ENCODE results near the gene KLHL36. TPM values are rescaled to one million over a fixed set of nuclear protein-coding genes. Genes with fewer than 3 reads are reported as not detected.

KLHL36 gene
- total RNA-seq, 1 donor from 2014 or later: 49.0 TPM

DNA sequence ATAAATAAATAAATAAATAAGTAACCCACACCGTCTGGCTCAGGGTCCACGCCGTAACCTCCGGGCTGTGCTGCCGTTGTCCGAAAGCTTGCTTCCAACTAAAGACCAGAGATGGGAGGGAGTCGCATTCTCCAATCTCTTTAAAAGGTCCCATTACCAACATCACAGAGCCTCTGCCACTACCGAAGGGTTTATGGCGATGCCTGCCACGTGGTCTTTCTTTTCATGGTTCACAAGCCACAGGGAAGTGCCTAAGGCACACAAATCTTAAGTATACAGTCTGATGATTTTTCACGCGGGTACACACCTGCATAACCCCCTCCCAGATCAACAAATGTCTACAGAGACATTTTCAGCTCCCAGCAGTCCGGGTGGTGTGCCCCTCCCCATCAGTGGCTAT is 31.8 kb upstream of the KLHL36 start:
- Histone ChIP-seq H3K79me2 (ENCODE audit: insufficient read depth, low read length) (peaks cover 61% of the 10 kb centered on the region), H3K4me2 (ENCODE audit: low read length) (peak overlapping the region; percentile 94), H4K20me1 (ENCODE audit: insufficient read depth, low read length) (peaks cover 61% of the 10 kb centered on the region), H3K4me3 (ENCODE audit: insufficient read depth, low read depth, low read length) (peak overlapping the region; percentile 85), H3K27ac (ENCODE audit: low read depth, low read length) (peak overlapping the region; percentile 0), H3K9ac (ENCODE audit: low read length) (peak overlapping the region; percentile 81), H2AFZ (ENCODE audit: low read depth, low read length) (no peak overlapping the region), H3K36me3 (ENCODE audit: insufficient read depth, low read length) (peaks cover 17% of the 10 kb centered on the region), H3K9me3 (ENCODE audit: insufficient read depth, low read depth, low read length) (no peaks in the 10 kb centered on the region), H3K4me1 (ENCODE audit: insufficient read depth, low read length) (peaks cover 27% of the 10 kb centered on the region), H3K27me3 (ENCODE audit: insufficient read depth, low read length) (no peaks in the 10 kb centered on the region)
- peak overlapping the region; percentile 97 for H3K4me3 Mint-ChIP-seq (ENCODE audit: unreplicated experiment)
- no peaks in the 10 kb centered on the region for H3K9me3 Mint-ChIP-seq (ENCODE audit: unreplicated experiment)
- peak overlapping the region; percentile 69 for H3K27ac Mint-ChIP-seq (ENCODE audit: unreplicated experiment)
- FAIRE-seq: no peak
- no peak for DNase-seq (ENCODE audit: low read depth)
- TF ChIP-seq, protein P1, sequence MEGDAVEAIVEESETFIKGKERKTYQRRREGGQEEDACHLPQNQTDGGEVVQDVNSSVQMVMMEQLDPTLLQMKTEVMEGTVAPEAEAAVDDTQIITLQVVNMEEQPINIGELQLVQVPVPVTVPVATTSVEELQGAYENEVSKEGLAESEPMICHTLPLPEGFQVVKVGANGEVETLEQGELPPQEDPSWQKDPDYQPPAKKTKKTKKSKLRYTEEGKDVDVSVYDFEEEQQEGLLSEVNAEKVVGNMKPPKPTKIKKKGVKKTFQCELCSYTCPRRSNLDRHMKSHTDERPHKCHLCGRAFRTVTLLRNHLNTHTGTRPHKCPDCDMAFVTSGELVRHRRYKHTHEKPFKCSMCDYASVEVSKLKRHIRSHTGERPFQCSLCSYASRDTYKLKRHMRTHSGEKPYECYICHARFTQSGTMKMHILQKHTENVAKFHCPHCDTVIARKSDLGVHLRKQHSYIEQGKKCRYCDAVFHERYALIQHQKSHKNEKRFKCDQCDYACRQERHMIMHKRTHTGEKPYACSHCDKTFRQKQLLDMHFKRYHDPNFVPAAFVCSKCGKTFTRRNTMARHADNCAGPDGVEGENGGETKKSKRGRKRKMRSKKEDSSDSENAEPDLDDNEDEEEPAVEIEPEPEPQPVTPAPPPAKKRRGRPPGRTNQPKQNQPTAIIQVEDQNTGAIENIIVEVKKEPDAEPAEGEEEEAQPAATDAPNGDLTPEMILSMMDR (IDR thresholded peaks at IDR 0.05; ENCODE audit: insufficient read depth, low read depth, low read length): no peak
- TF ChIP-seq EZH2 (IDR thresholded peaks at IDR 0.05; ENCODE audit: insufficient read depth, low read length): no peak
- no peaks in the 10 kb centered on the region for H3K27me3 Mint-ChIP-seq (ENCODE audit: low read depth, unreplicated experiment)
- peaks cover 15% of the 10 kb centered on the region for H3K36me3 Mint-ChIP-seq (ENCODE audit: low read depth, unreplicated experiment)
- peaks cover 38% of the 10 kb centered on the region for H3K4me1 Mint-ChIP-seq (ENCODE audit: low read depth, unreplicated experiment)

DNA sequence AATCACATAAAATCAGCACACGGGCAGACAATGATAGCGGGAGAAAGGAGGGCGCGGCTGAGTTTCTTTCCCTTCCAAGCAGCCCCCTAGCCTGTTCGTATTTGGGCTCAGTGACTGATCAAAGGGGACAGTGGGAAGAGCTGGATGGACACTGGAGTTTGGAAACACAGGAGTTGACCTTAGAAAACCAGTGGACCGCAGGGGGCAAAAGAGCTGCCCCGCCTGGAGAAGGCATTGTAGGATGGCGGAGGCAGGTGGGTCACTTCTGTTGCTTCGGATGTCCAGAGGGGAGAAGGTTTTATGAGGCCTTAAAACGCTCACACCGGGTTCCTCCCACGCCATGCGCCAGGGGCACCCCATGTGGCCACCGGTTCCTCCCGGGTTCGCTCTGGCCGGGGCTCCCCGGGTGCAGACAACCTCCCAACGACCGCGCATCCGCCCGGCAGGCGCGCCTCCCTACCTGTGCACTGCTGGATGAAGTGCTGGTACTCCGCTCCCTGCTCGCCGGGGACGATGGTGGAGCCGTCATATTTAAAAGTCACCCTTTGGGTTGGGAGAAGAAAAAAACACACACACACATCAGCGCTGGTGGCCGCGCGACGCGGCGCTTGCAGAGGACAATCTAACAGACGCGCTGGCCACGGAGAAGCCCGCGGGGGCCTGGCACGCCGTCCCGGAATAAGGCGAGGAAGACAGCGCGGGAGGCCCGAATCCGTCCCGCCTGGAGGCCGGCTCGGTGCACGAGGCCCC is 31.1 kb upstream of the KLHL36 start:
- Histone ChIP-seq H4K20me1 (ENCODE audit: insufficient read depth, low read length) (peaks cover 54% of the 10 kb centered on the region), H3K27me3 (ENCODE audit: insufficient read depth, low read length) (no peaks in the 10 kb centered on the region), H3K27ac (ENCODE audit: low read depth, low read length) (peak overlapping the region; percentile 54), H3K4me3 (ENCODE audit: insufficient read depth, low read depth, low read length) (peak overlapping the region; percentile 85), H3K9me3 (ENCODE audit: insufficient read depth, low read depth, low read length) (no peaks in the 10 kb centered on the region), H2AFZ (ENCODE audit: low read depth, low read length) (no peak overlapping the region), H3K4me2 (ENCODE audit: low read length) (peak overlapping the region; percentile 94), H3K36me3 (ENCODE audit: insufficient read depth, low read length) (peaks cover 12% of the 10 kb centered on the region), H3K9ac (ENCODE audit: low read length) (peak overlapping the region; percentile 81), H3K4me1 (ENCODE audit: insufficient read depth, low read length) (peaks cover 32% of the 10 kb centered on the region), H3K79me2 (ENCODE audit: insufficient read depth, low read length) (peaks cover 54% of the 10 kb centered on the region)
- H3K36me3 Mint-ChIP-seq (ENCODE audit: low read depth, unreplicated experiment): peaks cover 12% of the 10 kb centered on the region
- TF ChIP-seq, protein P1 (IDR thresholded peaks at IDR 0.05; ENCODE audit: insufficient read depth, low read depth, low read length): no peak
- TF ChIP-seq EZH2 (IDR thresholded peaks at IDR 0.05; ENCODE audit: insufficient read depth, low read length): no peak
- FAIRE-seq (no peak), DNase-seq (ENCODE audit: low read depth) (no peak)
- H3K27me3 Mint-ChIP-seq (ENCODE audit: low read depth, unreplicated experiment): no peaks in the 10 kb centered on the region
- H3K4me3 Mint-ChIP-seq (ENCODE audit: unreplicated experiment): peak overlapping the region; percentile 97
- no peaks in the 10 kb centered on the region for H3K9me3 Mint-ChIP-seq (ENCODE audit: unreplicated experiment)
- H3K4me1 Mint-ChIP-seq (ENCODE audit: low read depth, unreplicated experiment): peaks cover 43% of the 10 kb centered on the region
- peak overlapping the region; percentile 69 for H3K27ac Mint-ChIP-seq (ENCODE audit: unreplicated experiment)
